GM12874 (cell line): ENCODE measurements around the gene HYAL1.

Experiments
- TF ChIP-seq, protein P1 (sequence below): IDR thresholded peaks from 2 replicates; pipeline ENCODE4 v1.5.1; 2011; ENCODE audit warnings: low read depth, mild to moderate bottlenecking, control low read depth, low read length, moderate library complexity; ENCODE audit not compliant: insufficient read depth

The HYAL1 gene

DNA sequence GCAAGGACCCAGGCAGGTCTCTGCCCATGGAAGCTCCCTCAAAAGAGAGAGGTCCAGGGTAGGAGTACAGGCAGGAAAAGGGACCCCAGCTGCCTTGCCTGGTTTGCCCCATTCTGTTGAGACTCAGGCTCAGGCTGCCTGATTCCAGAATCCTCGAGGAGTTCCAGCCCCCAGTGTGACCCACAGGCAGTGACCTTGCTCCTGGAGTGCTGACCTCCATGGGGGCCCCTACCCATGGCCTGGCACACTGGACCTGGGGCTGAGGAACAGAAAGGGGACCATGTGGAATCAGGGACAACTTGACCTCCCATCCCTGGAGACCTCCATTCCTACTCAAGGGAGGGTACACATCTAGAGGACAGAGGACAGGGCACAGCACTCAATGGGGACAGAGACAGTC is 37.8 kb downstream of the HYAL1 start:
- TF ChIP-seq, protein P1, sequence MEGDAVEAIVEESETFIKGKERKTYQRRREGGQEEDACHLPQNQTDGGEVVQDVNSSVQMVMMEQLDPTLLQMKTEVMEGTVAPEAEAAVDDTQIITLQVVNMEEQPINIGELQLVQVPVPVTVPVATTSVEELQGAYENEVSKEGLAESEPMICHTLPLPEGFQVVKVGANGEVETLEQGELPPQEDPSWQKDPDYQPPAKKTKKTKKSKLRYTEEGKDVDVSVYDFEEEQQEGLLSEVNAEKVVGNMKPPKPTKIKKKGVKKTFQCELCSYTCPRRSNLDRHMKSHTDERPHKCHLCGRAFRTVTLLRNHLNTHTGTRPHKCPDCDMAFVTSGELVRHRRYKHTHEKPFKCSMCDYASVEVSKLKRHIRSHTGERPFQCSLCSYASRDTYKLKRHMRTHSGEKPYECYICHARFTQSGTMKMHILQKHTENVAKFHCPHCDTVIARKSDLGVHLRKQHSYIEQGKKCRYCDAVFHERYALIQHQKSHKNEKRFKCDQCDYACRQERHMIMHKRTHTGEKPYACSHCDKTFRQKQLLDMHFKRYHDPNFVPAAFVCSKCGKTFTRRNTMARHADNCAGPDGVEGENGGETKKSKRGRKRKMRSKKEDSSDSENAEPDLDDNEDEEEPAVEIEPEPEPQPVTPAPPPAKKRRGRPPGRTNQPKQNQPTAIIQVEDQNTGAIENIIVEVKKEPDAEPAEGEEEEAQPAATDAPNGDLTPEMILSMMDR: no peak

DNA sequence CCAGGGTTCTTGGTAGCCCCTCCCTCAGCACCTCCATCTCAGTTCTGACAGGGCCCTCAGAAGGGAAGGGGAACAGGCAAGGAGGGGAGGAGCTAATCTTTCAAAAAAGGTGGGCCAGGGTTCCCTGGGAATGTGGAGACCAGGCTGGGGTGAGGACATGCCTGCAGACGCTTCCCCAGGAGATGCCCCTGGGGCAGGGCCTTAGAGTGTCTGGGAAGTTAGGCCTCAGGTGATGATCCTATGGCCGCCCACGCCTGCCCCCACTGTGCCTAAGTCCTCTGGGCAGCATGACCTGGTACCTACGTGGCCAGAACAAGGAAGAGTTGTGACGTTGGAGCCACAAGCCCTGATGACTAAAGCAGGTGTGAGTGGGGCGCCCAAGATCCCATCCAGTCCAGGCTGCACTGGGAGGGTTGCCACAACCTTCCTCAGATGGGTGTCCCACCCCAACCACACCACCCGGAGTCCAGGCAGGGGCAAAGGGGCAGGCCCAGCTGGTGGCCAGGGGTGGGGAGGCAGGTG is 38.3 kb downstream of the HYAL1 start:
- TF ChIP-seq, protein P1: no peak

DNA sequence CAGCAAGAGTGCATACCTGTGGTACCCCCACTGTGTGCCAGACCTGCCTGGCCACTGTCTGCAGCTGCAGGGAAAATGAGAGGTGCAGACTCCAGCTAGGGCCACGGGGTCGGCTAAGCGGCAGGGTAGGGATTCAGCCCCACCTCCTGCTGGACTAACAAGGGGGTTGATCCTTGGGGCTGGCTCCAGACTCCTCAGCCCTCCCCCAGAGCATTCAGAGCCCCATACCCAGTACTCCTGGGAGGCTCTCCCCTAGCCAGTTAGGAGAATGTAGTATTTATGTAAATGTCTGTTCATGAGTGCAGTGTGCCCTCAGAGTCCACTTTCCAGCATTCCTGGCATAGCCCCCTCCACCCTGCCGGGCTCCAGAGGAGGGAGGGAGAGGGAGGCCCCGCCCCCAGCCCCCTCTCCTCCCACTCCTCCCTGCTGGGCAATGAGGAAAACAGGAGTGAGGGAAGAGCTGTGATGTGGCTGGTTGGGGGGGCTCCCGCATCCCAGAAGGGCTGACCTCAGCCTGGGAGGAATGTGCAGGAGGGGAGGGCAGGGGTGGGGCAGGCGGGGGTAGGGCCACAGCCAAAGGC is 38.9 kb downstream of the HYAL1 start:
- TF ChIP-seq, protein P1: no peak

DNA sequence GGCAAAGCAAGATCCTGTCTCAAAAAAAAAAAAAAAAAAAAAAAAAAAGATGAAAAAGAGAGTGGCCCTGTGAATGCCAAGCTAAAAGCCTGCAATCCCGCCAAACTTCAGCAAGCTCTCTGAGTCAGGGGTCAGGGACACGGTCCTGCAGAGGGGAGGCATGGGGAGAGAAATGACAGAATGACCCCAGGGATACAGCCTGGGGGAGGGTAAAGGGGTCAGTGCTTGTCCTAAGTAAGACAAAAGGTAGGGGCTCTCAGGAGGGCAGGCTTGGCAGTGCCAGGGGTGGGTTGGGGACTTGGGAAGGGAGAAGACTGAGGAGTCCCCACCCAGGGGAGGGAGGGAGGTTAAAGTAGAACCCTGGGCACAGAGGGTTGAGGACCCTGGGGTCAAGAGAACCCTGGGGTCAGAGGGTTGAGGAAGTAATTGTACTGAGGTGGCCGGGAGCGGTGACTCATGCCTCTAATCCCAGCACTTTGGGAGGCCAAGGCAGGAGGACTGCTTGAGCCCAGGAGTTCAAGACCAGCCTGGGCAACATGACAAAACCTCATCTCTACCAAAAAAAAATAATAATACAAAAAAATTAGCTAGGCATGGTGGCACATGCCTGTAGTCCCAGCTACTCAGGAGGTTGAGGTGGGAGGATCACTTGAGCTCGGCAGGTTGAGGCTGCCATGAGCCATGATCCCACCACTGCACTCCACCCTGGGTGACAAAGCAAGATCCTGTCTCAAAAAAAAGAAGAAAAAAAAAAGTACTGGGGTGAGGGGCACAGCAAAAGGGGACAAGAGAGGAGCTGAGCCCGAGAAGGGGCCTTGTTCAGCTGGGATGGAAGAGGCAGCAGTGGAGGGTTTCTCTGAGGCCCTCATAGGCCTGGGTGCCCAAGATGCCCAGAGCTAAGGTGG is 39.6 kb downstream of the HYAL1 start:
- TF ChIP-seq, protein P1: no peak

DNA sequence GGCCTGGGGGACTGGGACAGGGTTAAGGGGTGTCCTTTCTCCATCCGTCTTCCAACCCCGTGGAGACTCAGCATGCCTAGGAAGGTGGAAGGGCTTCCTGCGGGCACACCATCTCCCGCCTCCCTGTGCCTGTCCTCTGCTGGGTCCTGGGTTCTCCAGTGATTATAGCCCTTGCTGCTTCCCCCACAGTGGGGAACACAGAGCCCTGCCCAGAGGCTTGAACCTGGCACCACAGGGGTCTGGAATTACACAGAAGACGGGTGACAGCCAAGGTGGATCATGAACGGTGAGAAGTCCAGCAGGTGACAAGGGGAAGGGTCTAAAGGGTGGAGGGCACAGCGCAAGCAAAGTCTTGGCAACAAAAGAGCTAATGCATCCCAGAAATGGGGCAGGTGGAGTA is 40.6 kb downstream of the HYAL1 start:
- TF ChIP-seq, protein P1: no peak

DNA sequence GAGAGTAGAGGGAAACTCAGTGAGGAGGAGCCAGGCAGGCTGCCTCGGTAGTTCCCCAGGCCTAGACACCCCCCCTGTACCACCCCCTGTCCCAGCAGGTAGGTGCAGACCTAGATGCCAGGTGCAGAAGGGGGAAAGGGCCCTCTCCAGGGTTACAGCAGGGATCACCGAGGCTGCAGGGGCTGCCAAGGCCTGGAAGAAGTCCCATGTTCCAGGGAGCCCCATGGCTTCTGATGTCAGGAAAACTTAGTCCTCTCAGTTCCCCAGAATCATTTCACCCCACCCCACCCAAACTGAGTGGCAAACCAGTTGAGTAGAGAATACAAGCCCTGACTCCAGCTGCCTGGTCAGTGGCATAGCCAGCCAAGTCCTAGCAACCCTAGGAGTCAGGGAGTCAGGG is 41.9 kb downstream of the HYAL1 start:
- TF ChIP-seq, protein P1: no peak

DNA sequence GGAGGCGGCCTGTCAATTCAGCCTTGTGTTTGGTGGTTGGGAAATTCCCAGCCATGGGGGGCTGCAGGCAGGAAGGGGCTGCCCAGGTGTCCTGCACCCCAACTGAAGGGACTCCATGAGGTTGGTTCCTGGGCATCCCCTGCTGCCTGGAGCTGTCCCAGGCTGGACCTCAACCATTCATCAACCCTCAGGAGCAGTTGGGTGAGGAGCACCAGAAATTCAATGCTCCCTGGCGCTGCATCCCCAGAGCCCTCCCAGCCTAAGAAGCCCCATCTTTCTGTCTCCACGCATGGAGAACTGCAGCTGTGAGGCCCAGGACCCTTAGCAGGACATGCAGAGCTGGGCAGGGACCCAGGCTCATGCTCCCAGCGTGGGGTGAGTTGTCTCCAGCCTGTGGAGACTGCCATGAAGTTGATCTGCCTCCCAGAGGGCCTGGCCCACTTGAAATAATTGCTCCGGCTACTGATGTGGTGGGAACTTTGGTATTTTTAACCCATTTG is 42.4 kb downstream of the HYAL1 start:
- TF ChIP-seq, protein P1: no peak
